OCI-LY1 (cell line): ENCODE measurements around the gene RUNX3.

Experiments used
- EZH2 ChIP-seq: fragments of 200-600 bp; sonication (generic), shearing (Covaris generic); IDR thresholded peaks from 2 replicates; pipeline ENCODE4 v1.8.0; 2017; ENCODE audit warnings: borderline replicate concordance, mixed run types, mild to moderate bottlenecking, antibody characterized with exemption, low read length, moderate library complexity, mixed read lengths
- TF ChIP-seq, protein P1 (sequence below): fragments of 200-600 bp; sonication (generic), shearing (Covaris generic); IDR thresholded peaks from 2 replicates; pipeline ENCODE4 v1.5.1; 2017; ENCODE audit warnings: mild to moderate bottlenecking, antibody characterized with exemption, low read length, moderate library complexity, mixed read lengths

DNA sequence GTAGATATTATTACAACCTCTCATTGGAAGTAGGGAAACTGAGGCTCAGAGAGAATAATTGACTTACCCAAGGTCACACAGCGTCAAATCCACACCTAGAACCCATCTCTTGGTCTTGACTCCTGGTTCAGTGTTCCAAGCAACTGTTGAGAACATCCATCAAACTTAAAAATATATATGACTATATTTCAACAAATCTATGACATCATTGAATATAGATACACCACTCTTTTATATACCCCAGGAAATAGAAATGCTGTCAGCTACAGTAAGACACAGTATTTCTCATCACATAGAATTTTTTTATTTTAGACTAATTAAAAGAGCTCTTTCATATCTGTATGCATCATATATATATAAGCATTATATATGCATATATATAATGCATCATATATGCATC lies 56.9 kb downstream of the RUNX3 start:
- TF ChIP-seq, protein P1, sequence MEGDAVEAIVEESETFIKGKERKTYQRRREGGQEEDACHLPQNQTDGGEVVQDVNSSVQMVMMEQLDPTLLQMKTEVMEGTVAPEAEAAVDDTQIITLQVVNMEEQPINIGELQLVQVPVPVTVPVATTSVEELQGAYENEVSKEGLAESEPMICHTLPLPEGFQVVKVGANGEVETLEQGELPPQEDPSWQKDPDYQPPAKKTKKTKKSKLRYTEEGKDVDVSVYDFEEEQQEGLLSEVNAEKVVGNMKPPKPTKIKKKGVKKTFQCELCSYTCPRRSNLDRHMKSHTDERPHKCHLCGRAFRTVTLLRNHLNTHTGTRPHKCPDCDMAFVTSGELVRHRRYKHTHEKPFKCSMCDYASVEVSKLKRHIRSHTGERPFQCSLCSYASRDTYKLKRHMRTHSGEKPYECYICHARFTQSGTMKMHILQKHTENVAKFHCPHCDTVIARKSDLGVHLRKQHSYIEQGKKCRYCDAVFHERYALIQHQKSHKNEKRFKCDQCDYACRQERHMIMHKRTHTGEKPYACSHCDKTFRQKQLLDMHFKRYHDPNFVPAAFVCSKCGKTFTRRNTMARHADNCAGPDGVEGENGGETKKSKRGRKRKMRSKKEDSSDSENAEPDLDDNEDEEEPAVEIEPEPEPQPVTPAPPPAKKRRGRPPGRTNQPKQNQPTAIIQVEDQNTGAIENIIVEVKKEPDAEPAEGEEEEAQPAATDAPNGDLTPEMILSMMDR, result no peak
- no peak for TF ChIP-seq EZH2
